Measurements from ENCODE around the gene NXN.

Gene NXN

GRCh38 chr17:916315-916714, 63.3 kb downstream of the NXN start:
- Histone ChIP-seq H3K4me3 (replicated peaks; ENCODE audit: low read depth, low read length) (no peak overlapping the region), H3K36me3 (ENCODE audit: control insufficient read depth, insufficient read depth, low read length) (no peaks in the 10 kb centered on the region), H3K27me3 (replicated peaks; ENCODE audit: control insufficient read depth, insufficient read depth, low read length) (no peaks in the 10 kb centered on the region; the same call in 1 of the 2 replicates)
- DNase-seq (ENCODE audit: extremely low read depth, insufficient read length) = no peak
- TF ChIP-seq CTCF (IDR thresholded peaks at IDR 0.05; ENCODE audit: insufficient read depth, low read length, poor library complexity, severe bottlenecking) = no peak

- no peak for DNase-seq (ENCODE audit: extremely low read depth, insufficient read length)
- Histone ChIP-seq H3K36me3 (ENCODE audit: control insufficient read depth, insufficient read depth, low read length) (no peaks in the 10 kb centered on the region), H3K4me3 (replicated peaks; ENCODE audit: low read depth, low read length) (no peak overlapping the region), H3K27me3 (replicated peaks; ENCODE audit: control insufficient read depth, insufficient read depth, low read length) (no peaks in the 10 kb centered on the region; the same call in 1 of the 2 replicates)
- no peak for TF ChIP-seq CTCF (IDR thresholded peaks at IDR 0.05; ENCODE audit: insufficient read depth, low read length, poor library complexity, severe bottlenecking)
These were observed 63.9 kb downstream of the NXN start for GRCh38 chr17:915538-916201.

GRCh38 chr17:914561-914960, 65.0 kb downstream of the NXN start:
- TF ChIP-seq CTCF (IDR thresholded peaks at IDR 0.05; ENCODE audit: insufficient read depth, low read length, poor library complexity, severe bottlenecking) = no peak
- no peak for DNase-seq (ENCODE audit: extremely low read depth, insufficient read length)
- Histone ChIP-seq H3K36me3 (ENCODE audit: control insufficient read depth, insufficient read depth, low read length) (no peaks in the 10 kb centered on the region), H3K27me3 (replicated peaks; ENCODE audit: control insufficient read depth, insufficient read depth, low read length) (no peaks in the 10 kb centered on the region; the same call in 1 of the 2 replicates), H3K4me3 (replicated peaks; ENCODE audit: low read depth, low read length) (no peak overlapping the region)

GRCh38 chr17:913207-913606, 66.4 kb downstream of the NXN start:
- Histone ChIP-seq H3K27me3 (replicated peaks; ENCODE audit: control insufficient read depth, insufficient read depth, low read length) (no peaks in the 10 kb centered on the region; the same call in 1 of the 2 replicates), H3K4me3 (replicated peaks; ENCODE audit: low read depth, low read length) (no peak overlapping the region), H3K36me3 (ENCODE audit: control insufficient read depth, insufficient read depth, low read length) (no peaks in the 10 kb centered on the region)
- no peak for TF ChIP-seq CTCF (IDR thresholded peaks at IDR 0.05; ENCODE audit: insufficient read depth, low read length, poor library complexity, severe bottlenecking)
- no peak for DNase-seq (ENCODE audit: extremely low read depth, insufficient read length)

GRCh38 chr17:909642-910323, 69.8 kb downstream of the NXN start:
- TF ChIP-seq CTCF (IDR thresholded peaks at IDR 0.05; ENCODE audit: insufficient read depth, low read length, poor library complexity, severe bottlenecking) = no peak
- Histone ChIP-seq H3K36me3 (ENCODE audit: control insufficient read depth, insufficient read depth, low read length) (no peaks in the 10 kb centered on the region), H3K27me3 (replicated peaks; ENCODE audit: control insufficient read depth, insufficient read depth, low read length) (no peaks in the 10 kb centered on the region; the same call in 1 of the 2 replicates), H3K4me3 (replicated peaks; ENCODE audit: low read depth, low read length) (no peak overlapping the region)
- DNase-seq (ENCODE audit: extremely low read depth, insufficient read length) = no peak
